Heart left ventricle (tissue), 13 donors: ENCODE results near the gene MRI1.

Source experiments
- POLR2A ChIP-seq, 2 donors: fragments of 450-650 bp; IDR thresholded peaks; one replicate each; pipeline ENCODE4 v1.6.1; 2017; ENCODE audit warnings: antibody characterized with exemption in 2 of 2, mild to moderate bottlenecking in 2 of 2, moderate library complexity in 2 of 2
- TF ChIP-seq, protein P1 (sequence below), 12 donors: fragments of 200-600 bp; sonication (generic) in 4 of 12; IDR thresholded peaks; one replicate each; pipeline versions ENCODE4 v1.5.0 to v1.8.0; 2018 to 2022; ENCODE audit warnings: antibody characterized with exemption in 12 of 12, mild to moderate bottlenecking in 5 of 12
- donor health status: ischemic (EF 13 %, LVEDD 7.1; RV severe dilation, severe dysfunction).
- donor health status: DM: no; HTN: yes; CAD: no.
- donor health status: DM: no; HTN: no; CAD: no.
- donor health status: ischemic (EF 25% LVEDD 6.9; RV normal size, moderate dysfunction).
- donor health status: ischemic (EF 25% LVEDD 5.7; RV mildly dilated, moderate dysfunction).
- donor health status: ischemic (EF 35%, LVEDD 5.7; RV mildly dilated, moderate dysfunction).
- donor health status: nonischemic (EF 11% LVEDD 7.7; RV severe dilation, severe dysfunction).
- donor health status: DM: yes; HTN: yes; CAD: no.
- donor health status: PGD.
- donor health status: ischemic (EF 29% LVEDD 5.4; RV normal size, mild dysfunction).
- donor health status: nonischemic (EF 23%, LVEDD 6.1; RV moderate dilation, normal function).

GRCh38 chr19:13765395-13766094 is 1.2 kb downstream of the MRI1 start:
- TF ChIP-seq, protein P1, sequence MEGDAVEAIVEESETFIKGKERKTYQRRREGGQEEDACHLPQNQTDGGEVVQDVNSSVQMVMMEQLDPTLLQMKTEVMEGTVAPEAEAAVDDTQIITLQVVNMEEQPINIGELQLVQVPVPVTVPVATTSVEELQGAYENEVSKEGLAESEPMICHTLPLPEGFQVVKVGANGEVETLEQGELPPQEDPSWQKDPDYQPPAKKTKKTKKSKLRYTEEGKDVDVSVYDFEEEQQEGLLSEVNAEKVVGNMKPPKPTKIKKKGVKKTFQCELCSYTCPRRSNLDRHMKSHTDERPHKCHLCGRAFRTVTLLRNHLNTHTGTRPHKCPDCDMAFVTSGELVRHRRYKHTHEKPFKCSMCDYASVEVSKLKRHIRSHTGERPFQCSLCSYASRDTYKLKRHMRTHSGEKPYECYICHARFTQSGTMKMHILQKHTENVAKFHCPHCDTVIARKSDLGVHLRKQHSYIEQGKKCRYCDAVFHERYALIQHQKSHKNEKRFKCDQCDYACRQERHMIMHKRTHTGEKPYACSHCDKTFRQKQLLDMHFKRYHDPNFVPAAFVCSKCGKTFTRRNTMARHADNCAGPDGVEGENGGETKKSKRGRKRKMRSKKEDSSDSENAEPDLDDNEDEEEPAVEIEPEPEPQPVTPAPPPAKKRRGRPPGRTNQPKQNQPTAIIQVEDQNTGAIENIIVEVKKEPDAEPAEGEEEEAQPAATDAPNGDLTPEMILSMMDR (IDR thresholded peaks at IDR 0.05) = no peak
- TF ChIP-seq POLR2A (IDR thresholded peaks at IDR 0.05) = no peak
